Renal cortex interstitium (tissue), 11 donors: Measurements from ENCODE around the gene BOC. TPM values are rescaled to one million over a fixed set of nuclear protein-coding genes. Genes with fewer than 3 reads are reported as not detected.

Source experiments
- DNase-seq, 11 donors: peaks; one replicate each; pipeline ENCODE4 v3.0.0-alpha.2; 2013; ENCODE audit warnings: low read depth in 9 of 11, low spot score in 4 of 11; ENCODE audit errors: extremely low read depth in 1 of 11
- polyA plus RNA-seq, 3 donors: library from polyadenylated mRNA; unstranded; fragments of 120-200 nt; gene quantifications; one replicate each; pipeline ENCODE4 v1.2.1, GENCODE V29; 2013; ENCODE audit not compliant: insufficient read length in 3 of 3

The BOC gene
- polyA plus RNA-seq, 3 donors: 31.4 to 33.3 (median 32.8) TPM

DNA sequence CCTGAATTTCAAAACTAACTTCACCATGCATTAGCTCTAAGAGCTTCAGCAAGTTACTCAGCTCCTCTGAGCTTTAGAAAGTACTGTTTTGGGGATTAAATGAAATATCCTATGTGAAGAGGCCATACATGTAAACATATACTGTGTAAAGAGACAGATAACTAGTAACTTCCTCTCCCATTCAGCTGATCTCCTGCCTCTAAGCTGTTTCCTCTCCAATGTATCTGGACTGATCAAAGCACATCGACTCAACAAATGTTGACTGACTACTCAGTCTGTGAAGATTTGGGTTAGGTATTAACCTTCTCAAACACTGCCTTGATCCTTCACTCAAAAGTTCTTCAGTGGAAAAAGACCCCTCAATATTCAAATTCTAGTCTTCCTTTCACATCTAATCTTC is 82.0 kb downstream of the BOC start:
- DNase-seq: no peak

DNA sequence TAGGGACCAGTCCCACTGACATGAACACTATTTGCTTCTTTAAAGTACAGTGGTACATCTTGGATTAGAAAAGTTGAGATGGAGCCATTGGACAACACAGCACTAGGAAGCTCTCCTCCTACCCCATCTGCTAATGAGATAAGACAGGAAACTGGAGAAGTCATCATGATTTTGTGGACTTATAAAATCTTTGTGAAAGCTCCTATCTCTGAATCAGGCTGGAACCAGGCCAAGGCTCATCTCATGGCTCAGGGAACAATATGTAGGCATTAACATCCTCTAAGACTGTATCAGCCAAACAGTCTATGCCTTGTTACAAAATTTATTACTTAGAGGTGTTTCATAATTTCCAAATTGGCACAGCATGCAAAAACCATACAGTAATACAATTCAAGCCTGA is 84.1 kb downstream of the BOC start:
- DNase-seq: no peak

DNA sequence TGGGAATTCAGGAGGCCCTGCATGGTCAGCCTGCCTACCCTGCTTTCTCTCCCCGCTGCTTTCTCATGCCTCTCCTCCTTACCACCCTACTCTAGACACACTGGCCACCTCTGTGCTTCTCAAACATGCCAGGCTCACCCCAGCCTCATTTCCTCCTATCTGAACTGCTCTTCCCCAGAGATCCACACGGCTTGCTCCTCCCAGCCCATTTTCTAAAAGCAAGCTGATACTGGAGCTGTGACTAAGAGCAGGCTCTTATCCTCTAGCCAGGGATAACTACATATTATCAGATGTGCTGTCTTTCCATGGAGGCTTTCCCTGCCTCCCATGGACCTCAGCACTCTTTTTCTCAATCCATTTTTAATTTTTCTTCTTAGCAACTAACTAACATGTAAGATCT is 85.9 kb downstream of the BOC start:
- no peak for DNase-seq

DNA sequence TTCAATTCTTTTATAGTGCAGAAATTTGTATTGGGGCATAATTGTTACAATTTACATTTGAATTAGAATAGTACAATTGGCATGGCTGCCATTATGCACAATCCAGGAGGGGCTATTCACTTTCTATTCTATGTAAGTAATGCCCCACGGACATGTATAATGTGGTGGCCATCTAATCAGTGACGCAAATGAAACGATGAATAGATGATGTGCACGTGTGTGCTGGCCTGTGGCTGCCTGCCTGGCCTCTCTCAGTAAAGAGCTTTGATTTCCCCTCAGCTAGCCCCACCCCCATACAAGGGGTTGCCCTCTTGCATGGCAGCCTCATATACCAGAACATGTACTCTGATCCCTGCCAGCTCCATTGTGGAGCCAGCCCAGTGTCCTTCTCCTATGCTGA is 86.5 kb downstream of the BOC start:
- no peak for DNase-seq

DNA sequence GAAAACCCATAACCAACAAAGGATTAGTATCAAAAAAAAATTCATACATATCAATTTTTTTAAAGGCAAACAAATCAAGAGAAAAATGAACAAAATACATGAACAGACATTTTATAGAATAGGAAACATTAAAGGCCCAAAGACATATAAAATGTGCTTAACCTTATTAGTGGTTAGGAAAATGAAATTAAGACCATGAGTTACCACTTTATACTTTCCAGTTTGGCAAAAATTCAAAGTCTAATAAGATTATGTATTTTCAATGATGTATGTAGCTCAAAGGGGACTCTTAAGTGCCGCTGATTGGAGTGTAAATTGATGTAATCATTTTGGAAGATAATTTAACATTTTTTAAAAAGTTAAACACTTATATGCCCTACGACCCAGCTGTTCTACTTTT is 89.2 kb downstream of the BOC start:
- no peak for DNase-seq

DNA sequence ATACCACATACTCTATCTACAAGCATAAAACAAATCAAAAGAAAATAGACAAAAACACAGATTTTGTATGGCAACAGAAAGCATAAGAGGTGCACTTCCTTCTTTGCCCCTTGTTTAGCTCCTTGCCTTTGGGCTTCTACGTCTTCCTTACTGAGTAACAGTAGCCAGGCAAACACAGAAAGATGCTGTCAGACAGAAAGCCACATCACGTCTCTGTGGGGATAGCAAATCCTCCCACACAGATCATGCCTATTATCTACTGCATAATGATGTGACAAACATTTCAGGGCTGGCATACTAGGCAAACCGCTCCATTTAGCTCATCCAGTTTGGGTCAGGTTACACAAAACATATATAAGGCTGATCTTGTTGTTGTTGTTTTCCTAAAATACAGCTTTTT is 92.7 kb downstream of the BOC start:
- DNase-seq: no peak

DNA sequence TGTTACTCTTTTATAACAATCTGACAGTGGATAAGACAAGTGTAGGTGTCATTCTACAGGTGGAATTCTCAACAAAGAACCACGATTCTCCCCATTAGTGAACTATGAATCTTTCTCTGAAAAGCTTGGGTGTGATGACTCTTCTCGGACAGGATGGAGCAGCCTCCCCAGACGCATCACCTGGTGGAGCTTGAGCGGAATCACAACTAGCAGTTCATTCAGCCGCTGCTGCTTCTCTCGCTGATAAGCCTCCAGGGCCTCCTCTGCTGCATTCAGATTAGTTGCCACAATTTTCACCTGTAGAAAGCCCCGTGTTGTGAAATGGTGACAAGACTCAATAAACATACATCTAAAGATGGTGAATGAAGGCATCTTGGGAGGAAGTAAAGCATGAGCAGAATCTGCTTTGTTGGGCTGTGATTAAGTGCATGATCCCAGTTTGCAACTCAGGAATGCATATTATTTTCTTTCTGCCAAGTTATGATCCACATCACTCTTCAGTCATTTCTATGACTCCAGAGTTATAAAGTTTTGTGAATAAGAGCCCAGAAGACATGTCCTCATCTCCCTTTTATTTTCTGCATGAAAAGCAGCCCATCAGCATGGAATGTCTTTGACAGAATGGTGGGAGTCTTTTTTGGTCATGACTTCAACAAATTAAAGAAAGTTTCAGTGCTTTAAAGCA is 93.6 kb downstream of the BOC start:
- DNase-seq: no peak

DNA sequence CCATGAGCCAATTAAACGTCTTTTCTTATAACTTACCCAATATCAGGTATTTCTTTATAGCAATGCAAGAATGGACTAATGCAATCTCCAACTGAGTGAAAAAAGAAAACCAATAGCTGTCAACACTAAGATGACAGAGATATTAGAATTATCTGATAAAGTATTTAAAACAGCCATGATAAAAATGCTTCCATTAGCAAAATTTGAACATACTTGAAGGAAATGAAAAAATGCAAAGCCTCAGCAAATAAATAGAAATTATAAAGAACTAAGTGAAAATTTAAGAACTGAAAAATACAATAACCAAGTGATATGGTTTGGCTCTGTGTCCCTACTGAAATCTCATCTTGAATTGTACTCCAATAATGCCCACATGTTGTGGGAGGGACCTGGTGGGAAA is 99.6 kb downstream of the BOC start:
- DNase-seq: no peak

DNA sequence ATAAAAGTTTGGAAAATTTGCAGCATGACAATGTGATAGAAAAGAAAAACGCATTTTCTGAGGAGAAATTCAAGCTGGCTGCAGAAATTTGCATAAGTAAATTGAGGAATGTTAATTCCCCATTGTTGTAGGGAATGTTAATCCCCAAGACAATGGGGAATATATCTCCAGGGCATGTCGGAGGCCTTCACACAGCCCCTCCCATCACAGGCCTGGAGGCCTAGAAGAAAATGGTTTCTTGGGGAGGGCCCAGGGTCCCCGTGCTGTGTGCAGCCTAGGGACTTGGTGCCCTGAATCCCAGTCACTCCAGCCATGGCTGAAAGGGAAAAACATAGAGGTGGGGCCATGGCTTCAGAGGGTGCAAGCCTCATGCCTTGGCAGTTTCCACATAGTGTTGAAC is 101.1 kb downstream of the BOC start:
- DNase-seq: no peak

DNA sequence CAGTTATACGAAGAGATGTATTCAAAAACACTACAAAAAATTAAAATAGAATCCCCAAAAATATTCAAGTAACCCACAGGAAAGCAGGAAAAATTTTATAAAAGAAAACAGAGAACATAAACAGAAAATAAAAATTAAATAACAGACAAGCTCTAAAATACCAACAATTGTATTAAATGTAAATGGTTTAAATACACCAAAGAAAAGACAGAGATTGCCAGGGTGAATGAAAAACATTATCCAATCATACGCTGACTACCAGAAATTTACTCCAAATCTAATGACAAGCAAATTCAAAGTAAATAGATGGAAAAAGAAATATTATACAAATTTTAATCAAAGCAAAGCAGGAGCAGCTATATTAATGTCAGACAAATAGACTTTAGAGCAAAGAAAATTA is 103.6 kb downstream of the BOC start:
- no peak for DNase-seq

DNA sequence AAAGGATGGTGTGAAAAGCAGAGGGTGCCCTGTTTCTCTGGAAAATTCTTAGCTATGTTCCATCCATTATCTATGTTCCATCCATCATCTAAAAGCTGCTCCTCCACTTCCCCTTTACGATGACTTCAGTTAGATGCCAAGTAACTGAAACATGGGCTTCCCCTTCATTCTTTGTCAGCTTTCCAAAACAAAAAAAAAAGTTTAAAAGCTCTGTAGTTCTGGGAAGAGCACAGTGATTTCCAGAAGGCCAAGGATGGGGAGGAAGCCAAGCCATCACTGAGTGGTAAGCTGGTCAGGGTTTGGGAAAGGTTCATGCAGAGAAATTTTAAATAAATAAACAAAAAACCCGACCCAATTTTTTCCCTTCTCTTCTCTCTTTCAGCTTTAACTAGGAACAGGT is 118.4 kb downstream of the BOC start:
- DNase-seq: no peak

DNA sequence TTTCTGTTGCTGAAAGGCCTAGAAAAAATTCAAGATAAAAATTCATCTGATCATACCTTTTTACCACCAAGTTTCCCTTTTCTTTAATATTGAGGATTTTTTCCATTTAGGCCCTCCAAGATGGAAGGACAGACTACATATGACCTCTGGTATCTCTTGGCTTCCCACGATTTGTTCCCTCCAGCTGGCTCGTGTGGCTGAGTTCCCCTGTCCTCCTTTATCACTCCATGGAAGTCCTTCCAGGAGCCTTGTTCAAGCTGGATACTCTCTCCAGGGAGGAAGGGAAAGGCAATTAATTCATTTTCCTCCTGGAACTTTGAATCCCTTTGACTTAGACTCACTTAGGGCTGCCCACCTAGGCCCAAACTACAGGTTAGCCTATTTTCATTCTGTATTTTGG is 119.4 kb downstream of the BOC start:
- DNase-seq: no peak

DNA sequence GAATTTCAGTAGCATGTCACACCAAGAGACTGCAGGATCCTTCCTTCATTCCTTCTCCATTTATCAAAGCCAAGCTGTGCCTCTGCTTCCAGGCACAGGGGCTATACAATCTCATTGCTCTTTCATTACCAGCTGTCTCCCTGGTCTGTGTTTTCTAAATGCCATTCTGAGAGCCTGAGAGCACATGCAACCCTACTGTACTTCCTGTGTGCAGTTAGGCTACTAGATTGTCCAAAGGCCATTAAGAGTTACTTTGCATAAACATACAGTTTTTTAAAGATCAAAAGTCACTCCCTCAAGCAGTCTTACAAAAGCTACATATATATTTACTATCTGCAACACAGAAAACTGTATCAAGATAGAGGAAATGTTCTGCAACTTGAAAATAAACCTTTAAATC is 119.8 kb downstream of the BOC start:
- no peak for DNase-seq

Other genes with a start within 250 kb of the BOC start
- 1 to 10 TPM in 2 of 3 donors, under 1 TPM in 1; 0.98 to 1.4 (median 1.0) TPM for gene CD200R1, start 236.5 kb upstream of the BOC start, polyA plus RNA-seq
- 10 to 100 TPM; 23.0 to 27.1 (median 26.0) TPM for gene GTPBP8, start 220.6 kb upstream of the BOC start, polyA plus RNA-seq
- 10 to 100 TPM; 15.6 to 31.5 (median 26.1) TPM for gene CFAP44, start 229.9 kb downstream of the BOC start, polyA plus RNA-seq